ENCODE measurements around the gene WSB1.

- peak; percentile 35 to 85 (median 60) for TF ChIP-seq CTCF (IDR thresholded peaks at IDR 0.05)
- no peak for TF ChIP-seq EP300 (IDR thresholded peaks at IDR 0.05)
Measured at GRCh38 chr17:27245230-27245696, 48.7 kb upstream of the WSB1 start.

Measured in gastroesophageal sphincter (tissue), 3 donors.